ENCODE results near the gene ESRRB. TPM values are rescaled to one million over a fixed set of nuclear protein-coding genes. Genes with fewer than 3 reads are reported as not detected.

The ESRRB gene
- total RNA-seq, 1 experiment from 2014 or later = not detected

DNA sequence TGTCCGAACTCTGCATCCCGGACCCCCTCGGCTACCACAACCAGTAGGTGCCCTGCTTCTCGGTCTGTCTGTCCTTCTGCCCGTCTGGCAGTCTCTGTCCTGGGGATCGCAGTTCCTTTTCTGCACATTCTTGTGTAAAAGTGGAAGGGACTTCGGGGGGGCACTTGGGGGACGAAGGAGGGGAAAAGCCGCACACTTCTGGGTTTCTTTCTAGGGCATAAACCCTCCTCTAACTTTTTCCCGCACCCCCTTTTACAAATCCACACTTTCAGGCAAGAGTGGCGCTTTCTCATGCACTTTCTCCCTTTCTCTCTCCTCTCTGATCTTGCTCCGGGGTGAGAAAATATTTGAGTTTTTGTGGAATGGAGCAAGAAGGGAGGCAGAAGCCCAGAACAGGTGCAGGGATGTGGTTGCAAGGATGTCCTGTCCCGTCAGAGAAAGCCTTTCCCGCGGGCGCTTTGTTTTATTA, 506 bp downstream of the ESRRB start:
- no peaks in the 10 kb centered on the region for H3K4me1 ChIP-seq (replicated peaks; ENCODE audit: insufficient read depth)
- H2AFZ ChIP-seq = no peak overlapping the region
- TF ChIP-seq EZH2 (IDR thresholded peaks at IDR 0.05; ENCODE audit: low read depth) = no peak
- TF ChIP-seq, protein P1, sequence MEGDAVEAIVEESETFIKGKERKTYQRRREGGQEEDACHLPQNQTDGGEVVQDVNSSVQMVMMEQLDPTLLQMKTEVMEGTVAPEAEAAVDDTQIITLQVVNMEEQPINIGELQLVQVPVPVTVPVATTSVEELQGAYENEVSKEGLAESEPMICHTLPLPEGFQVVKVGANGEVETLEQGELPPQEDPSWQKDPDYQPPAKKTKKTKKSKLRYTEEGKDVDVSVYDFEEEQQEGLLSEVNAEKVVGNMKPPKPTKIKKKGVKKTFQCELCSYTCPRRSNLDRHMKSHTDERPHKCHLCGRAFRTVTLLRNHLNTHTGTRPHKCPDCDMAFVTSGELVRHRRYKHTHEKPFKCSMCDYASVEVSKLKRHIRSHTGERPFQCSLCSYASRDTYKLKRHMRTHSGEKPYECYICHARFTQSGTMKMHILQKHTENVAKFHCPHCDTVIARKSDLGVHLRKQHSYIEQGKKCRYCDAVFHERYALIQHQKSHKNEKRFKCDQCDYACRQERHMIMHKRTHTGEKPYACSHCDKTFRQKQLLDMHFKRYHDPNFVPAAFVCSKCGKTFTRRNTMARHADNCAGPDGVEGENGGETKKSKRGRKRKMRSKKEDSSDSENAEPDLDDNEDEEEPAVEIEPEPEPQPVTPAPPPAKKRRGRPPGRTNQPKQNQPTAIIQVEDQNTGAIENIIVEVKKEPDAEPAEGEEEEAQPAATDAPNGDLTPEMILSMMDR (conservative IDR thresholded peaks at IDR 0.05) = no peak
- no peaks in the 10 kb centered on the region for H3K36me3 ChIP-seq (ENCODE audit: low read depth)
- no TSS peak for BruUV-seq (replicated peaks)
- no peaks in the 10 kb centered on the region for H3K9me3 ChIP-seq (ENCODE audit: insufficient read depth, low read depth)
- no peak overlapping the region for H3K4me2 ChIP-seq
- no peak overlapping the region for H3K27ac ChIP-seq
- no peak for DNase-seq
- intact Hi-C loops (cut with micrococcal nuclease; ENCODE audit: unreplicated experiment) = no loop called here
- ChIA-PET POLR2A (ENCODE audit: unreplicated experiment) (no interaction called here), CTCF (interaction anchor here (0.6 kb wide), 1 partner anchor 581 kb away, joined by 8 read pairs; no protein-coding TSS in a partner anchor)
- no peak overlapping the region for H3K4me3 ChIP-seq
- no peaks in the 10 kb centered on the region for H3F3A ChIP-seq (ENCODE audit: insufficient read depth, low read depth)
- peaks cover 98% of the 10 kb centered on the region for H3K27me3 ChIP-seq (ENCODE audit: insufficient read depth, low read depth)
- H3K9me2 ChIP-seq (ENCODE audit: insufficient read depth) = no peaks in the 10 kb centered on the region
- H4K20me1 ChIP-seq (ENCODE audit: insufficient read depth) = no peaks in the 10 kb centered on the region
- H3K79me2 ChIP-seq (ENCODE audit: low read depth) = no peaks in the 10 kb centered on the region

DNA sequence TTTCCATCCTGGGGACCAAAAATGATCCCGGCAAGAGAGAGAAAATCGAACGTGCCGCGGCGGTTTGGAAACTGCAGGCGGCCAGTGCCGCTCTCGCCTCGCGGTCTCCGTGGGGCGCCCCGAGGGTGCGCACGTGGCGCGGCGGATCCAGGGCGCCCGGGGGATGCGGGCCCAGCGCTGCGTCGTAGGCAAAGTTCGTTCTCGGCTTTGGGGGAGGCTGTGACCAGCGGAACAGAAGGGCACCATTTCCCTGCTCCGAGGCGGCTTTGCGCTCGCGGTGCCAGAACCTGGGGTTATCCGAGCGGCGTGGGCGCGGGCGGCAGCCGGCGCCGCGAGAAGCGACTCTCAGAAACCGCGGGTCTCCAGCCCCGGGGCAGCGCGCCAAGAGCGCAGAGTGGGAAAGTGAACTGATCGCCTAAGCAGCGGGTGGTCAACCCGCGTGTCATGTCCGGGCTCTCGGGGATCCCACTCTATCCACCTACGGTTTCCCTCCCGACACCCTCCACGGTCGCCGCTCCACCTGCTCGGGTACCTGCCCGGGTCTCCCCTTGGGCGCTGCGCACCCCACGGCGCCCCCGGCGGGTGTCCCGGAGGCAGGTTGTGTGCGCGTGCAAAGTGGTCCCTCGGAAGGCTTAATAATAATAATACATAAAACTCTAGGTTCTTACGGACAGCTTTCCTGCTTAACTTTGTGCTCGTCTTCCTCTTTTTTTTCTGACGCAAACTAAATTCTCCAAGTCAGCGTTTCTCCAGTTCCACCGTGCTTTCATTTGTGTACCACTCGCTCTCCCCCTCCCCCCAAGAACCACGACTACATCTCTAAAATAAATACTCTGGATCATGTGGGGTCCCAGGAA, 1.2 kb downstream of the ESRRB start:
- Histone ChIP-seq H3K4me3 (no peak overlapping the region), H3K4me1 (replicated peaks; ENCODE audit: insufficient read depth) (no peaks in the 10 kb centered on the region), H3K9me2 (ENCODE audit: insufficient read depth) (no peaks in the 10 kb centered on the region), H3K36me3 (ENCODE audit: low read depth) (no peaks in the 10 kb centered on the region), H3K27ac (no peak overlapping the region), H2AFZ (no peak overlapping the region), H4K20me1 (ENCODE audit: insufficient read depth) (no peaks in the 10 kb centered on the region), H3F3A (ENCODE audit: insufficient read depth, low read depth) (no peaks in the 10 kb centered on the region), H3K9me3 (ENCODE audit: insufficient read depth, low read depth) (no peaks in the 10 kb centered on the region), H3K79me2 (ENCODE audit: low read depth) (no peaks in the 10 kb centered on the region), H3K4me2 (no peak overlapping the region), H3K27me3 (ENCODE audit: insufficient read depth, low read depth) (peaks cover 98% of the 10 kb centered on the region)
- intact Hi-C loops (cut with micrococcal nuclease; ENCODE audit: unreplicated experiment) = no loop called here
- TF ChIP-seq, protein P1 (conservative IDR thresholded peaks at IDR 0.05) = no peak
- TF ChIP-seq EZH2 (IDR thresholded peaks at IDR 0.05; ENCODE audit: low read depth) = no peak
- no TSS peak for BruUV-seq (replicated peaks)
- CTCF ChIA-PET = no interaction called here
- DNase-seq = no peak
- POLR2A ChIA-PET (ENCODE audit: unreplicated experiment) = no interaction called here

DNA sequence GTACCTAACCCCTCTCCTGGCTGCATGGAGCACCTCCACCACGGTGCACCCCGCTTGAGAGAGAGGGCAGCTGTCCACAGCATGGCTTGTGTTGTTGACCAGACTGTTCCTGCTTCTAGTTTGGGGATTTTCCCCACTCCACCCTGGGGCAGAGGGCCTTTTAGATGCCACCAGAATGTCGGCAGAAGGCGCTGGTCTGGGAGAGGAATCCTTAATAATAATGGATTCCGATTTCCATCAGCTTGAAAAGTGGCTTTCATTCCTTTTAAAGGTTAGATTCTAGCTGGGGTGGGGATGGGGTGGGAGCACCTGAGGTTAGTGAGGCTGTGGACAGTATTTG, 1.8 kb downstream of the ESRRB start:
- ChIA-PET CTCF (no interaction called here), POLR2A (ENCODE audit: unreplicated experiment) (no interaction called here)
- Histone ChIP-seq H3K4me2 (no peak overlapping the region), H3K9me2 (ENCODE audit: insufficient read depth) (no peaks in the 10 kb centered on the region), H3K9me3 (ENCODE audit: insufficient read depth, low read depth) (no peaks in the 10 kb centered on the region), H4K20me1 (ENCODE audit: insufficient read depth) (no peaks in the 10 kb centered on the region), H2AFZ (no peak overlapping the region), H3K4me1 (replicated peaks; ENCODE audit: insufficient read depth) (no peaks in the 10 kb centered on the region), H3K27me3 (ENCODE audit: insufficient read depth, low read depth) (peaks cover 98% of the 10 kb centered on the region), H3K79me2 (ENCODE audit: low read depth) (no peaks in the 10 kb centered on the region), H3K36me3 (ENCODE audit: low read depth) (no peaks in the 10 kb centered on the region), H3F3A (ENCODE audit: insufficient read depth, low read depth) (no peaks in the 10 kb centered on the region), H3K4me3 (no peak overlapping the region), H3K27ac (no peak overlapping the region)
- TF ChIP-seq EZH2 (IDR thresholded peaks at IDR 0.05; ENCODE audit: low read depth) = no peak
- TF ChIP-seq, protein P1 (conservative IDR thresholded peaks at IDR 0.05) = no peak
- intact Hi-C loops (cut with micrococcal nuclease; ENCODE audit: unreplicated experiment) = no loop called here
- no peak for DNase-seq
- no TSS peak for BruUV-seq (replicated peaks)
